ENCODE data around the gene C9orf50. TPM values are rescaled to one million over a fixed set of nuclear protein-coding genes. Genes with fewer than 3 reads are reported as not detected.
A peak's percentile ranks its signal among the peaks of the same experiment; 100 is the strongest.

C9orf50 gene
- total RNA-seq, 1 donor, result 0.36 TPM

DNA sequence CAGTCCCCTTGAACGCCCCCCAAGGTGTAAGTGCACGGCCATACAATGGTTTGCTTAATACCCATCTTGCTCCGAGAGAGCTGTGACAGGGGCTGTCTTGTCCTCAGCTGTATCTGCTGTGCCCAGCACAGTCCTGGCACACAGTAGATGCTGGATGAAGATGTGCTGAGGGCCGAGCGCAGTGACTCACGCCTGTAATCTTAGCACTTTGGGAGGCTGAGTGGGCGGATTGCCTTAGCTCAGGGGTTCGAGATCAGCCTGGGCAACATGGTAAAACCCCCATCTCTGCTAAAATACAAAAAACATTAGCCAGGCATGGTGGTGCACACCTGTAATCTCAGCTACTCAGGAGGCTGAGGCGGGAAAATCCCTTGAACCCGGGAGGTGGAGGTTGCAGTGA is 53.6 kb downstream of the C9orf50 start:
- no peak for DNase-seq (ENCODE audit: insufficient read length, low spot score, missing footprints)
- Histone ChIP-seq H4K20me1 (ENCODE audit: insufficient read depth, low read length) (no peaks in the 10 kb centered on the region), H3K9me3 (ENCODE audit: low read depth, low read length) (no peaks in the 10 kb centered on the region), H3K4me3 (ENCODE audit: insufficient read depth, low read length) (no peak overlapping the region), H3K4me1 (ENCODE audit: insufficient read depth, low read length) (peaks cover 32% of the 10 kb centered on the region), H3K27ac (ENCODE audit: low read depth, low read length) (no peak overlapping the region), H3K4me2 (ENCODE audit: insufficient read depth, low read length) (peak overlapping the region; percentile 84), H2AFZ (ENCODE audit: low read length) (no peak overlapping the region), H3K79me2 (ENCODE audit: insufficient read depth, low read length) (no peaks in the 10 kb centered on the region), H3K27me3 (ENCODE audit: insufficient read depth, low read length) (no peaks in the 10 kb centered on the region), H3K36me3 (ENCODE audit: insufficient read depth, low read length) (no peaks in the 10 kb centered on the region)
- TF ChIP-seq, protein P1, sequence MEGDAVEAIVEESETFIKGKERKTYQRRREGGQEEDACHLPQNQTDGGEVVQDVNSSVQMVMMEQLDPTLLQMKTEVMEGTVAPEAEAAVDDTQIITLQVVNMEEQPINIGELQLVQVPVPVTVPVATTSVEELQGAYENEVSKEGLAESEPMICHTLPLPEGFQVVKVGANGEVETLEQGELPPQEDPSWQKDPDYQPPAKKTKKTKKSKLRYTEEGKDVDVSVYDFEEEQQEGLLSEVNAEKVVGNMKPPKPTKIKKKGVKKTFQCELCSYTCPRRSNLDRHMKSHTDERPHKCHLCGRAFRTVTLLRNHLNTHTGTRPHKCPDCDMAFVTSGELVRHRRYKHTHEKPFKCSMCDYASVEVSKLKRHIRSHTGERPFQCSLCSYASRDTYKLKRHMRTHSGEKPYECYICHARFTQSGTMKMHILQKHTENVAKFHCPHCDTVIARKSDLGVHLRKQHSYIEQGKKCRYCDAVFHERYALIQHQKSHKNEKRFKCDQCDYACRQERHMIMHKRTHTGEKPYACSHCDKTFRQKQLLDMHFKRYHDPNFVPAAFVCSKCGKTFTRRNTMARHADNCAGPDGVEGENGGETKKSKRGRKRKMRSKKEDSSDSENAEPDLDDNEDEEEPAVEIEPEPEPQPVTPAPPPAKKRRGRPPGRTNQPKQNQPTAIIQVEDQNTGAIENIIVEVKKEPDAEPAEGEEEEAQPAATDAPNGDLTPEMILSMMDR (IDR thresholded peaks at IDR 0.05; ENCODE audit: extremely low read depth, low read depth, low read length), result no peak

DNA sequence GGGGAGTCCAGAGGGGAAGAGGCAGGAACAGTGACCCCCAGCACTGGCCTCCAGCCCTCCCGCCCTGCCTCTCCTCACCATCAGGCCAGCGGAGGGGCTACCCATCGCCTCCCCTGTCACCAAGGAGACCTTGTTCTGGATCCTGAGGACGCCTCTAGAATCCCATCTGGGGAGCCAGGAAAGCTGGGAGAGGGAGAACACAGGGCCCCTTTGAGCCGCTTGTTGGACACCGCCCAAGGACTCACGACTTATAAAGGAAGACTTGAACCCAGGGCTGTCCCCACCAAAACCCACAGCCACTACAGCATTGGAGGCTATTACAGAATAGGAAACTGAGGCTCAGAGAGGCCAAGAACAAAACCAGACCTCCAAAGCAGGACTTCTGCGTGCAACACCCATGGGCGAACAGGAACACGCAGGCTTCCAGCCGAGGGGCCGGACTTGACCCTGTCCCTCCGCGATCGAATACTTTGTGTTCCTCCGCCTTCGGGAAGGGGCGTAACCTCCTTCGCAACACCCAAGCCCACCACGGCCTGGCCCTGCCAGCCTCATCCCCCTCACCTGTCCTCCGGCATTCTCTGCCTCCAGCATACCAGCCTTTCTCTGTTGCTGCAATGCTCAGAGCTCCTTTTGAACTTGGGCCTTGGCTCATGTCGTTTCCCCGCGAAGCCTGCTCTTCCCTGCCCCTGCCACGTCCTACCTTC is 54.2 kb downstream of the C9orf50 start:
- no peaks in the 10 kb centered on the region for H3K36me3 ChIP-seq (ENCODE audit: insufficient read depth, low read length)
- H3K27me3 ChIP-seq (ENCODE audit: insufficient read depth, low read length), result no peaks in the 10 kb centered on the region
- no peak overlapping the region for H2AFZ ChIP-seq (ENCODE audit: low read length)
- H3K27ac ChIP-seq (ENCODE audit: low read depth, low read length), result no peak overlapping the region
- no peaks in the 10 kb centered on the region for H3K9me3 ChIP-seq (ENCODE audit: low read depth, low read length)
- no peaks in the 10 kb centered on the region for H4K20me1 ChIP-seq (ENCODE audit: insufficient read depth, low read length)
- peak; percentile 65 for DNase-seq (ENCODE audit: insufficient read length, low spot score, missing footprints)
- H3K4me3 ChIP-seq (ENCODE audit: insufficient read depth, low read length), result no peak overlapping the region
- H3K4me1 ChIP-seq (ENCODE audit: insufficient read depth, low read length), result peaks cover 32% of the 10 kb centered on the region
- TF ChIP-seq, protein P1 (IDR thresholded peaks at IDR 0.05; ENCODE audit: extremely low read depth, low read depth, low read length), result no peak
- H3K79me2 ChIP-seq (ENCODE audit: insufficient read depth, low read length), result no peaks in the 10 kb centered on the region
- H3K4me2 ChIP-seq (ENCODE audit: insufficient read depth, low read length), result no peak overlapping the region

DNA sequence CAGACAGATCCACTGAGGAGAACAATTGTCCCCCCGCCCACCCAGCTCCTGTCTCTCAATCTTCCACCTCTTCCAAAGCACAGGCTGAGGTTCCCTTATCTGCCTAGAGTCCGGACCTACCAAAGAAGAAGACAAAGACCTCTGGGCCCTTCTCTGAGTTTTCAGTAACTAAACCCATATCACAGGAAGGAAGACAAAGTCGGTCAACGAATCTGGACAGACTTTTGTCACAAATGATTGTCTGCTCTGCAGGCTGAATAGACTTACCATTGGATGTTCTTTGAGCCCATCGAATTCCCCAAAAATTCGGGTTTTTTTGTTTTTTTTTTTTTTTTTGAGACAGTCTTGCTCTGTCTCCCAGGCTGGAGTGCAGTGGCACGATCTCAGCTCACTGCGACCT is 58.0 kb downstream of the C9orf50 start:
- Histone ChIP-seq H4K20me1 (ENCODE audit: insufficient read depth, low read length) (no peaks in the 10 kb centered on the region), H3K4me2 (ENCODE audit: insufficient read depth, low read length) (no peak overlapping the region), H3K9me3 (ENCODE audit: low read depth, low read length) (no peaks in the 10 kb centered on the region), H2AFZ (ENCODE audit: low read length) (no peak overlapping the region), H3K27ac (ENCODE audit: low read depth, low read length) (no peak overlapping the region), H3K36me3 (ENCODE audit: insufficient read depth, low read length) (no peaks in the 10 kb centered on the region), H3K4me3 (ENCODE audit: insufficient read depth, low read length) (no peak overlapping the region), H3K79me2 (ENCODE audit: insufficient read depth, low read length) (no peaks in the 10 kb centered on the region), H3K27me3 (ENCODE audit: insufficient read depth, low read length) (no peaks in the 10 kb centered on the region), H3K4me1 (ENCODE audit: insufficient read depth, low read length) (peaks cover 5% of the 10 kb centered on the region)
- TF ChIP-seq, protein P1 (IDR thresholded peaks at IDR 0.05; ENCODE audit: extremely low read depth, low read depth, low read length), result no peak
- DNase-seq (ENCODE audit: insufficient read length, low spot score, missing footprints), result no peak

DNA sequence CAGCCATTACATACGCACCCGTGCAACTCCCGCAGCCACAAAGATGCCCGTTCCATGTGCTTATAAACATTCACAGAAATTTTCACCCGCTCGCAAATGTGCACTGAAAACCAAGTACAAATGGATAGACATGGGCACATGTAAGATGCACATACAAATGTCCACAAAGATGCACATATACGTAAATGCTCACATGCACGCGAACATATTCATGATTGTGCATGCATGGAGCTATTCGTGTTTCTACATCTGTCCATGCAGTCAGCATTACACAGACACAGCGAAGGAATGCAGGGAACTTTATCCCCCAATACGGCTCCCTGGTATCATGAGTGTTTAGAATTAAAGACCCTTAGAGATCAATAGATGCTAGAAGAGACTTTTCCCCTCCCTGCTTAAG is 58.4 kb downstream of the C9orf50 start:
- no peaks in the 10 kb centered on the region for H4K20me1 ChIP-seq (ENCODE audit: insufficient read depth, low read length)
- H2AFZ ChIP-seq (ENCODE audit: low read length), result no peak overlapping the region
- H3K4me2 ChIP-seq (ENCODE audit: insufficient read depth, low read length), result no peak overlapping the region
- TF ChIP-seq, protein P1 (IDR thresholded peaks at IDR 0.05; ENCODE audit: extremely low read depth, low read depth, low read length), result no peak
- no peaks in the 10 kb centered on the region for H3K36me3 ChIP-seq (ENCODE audit: insufficient read depth, low read length)
- no peak overlapping the region for H3K27ac ChIP-seq (ENCODE audit: low read depth, low read length)
- H3K79me2 ChIP-seq (ENCODE audit: insufficient read depth, low read length), result no peaks in the 10 kb centered on the region
- no peaks in the 10 kb centered on the region for H3K9me3 ChIP-seq (ENCODE audit: low read depth, low read length)
- no peak for DNase-seq (ENCODE audit: insufficient read length, low spot score, missing footprints)
- H3K27me3 ChIP-seq (ENCODE audit: insufficient read depth, low read length), result no peaks in the 10 kb centered on the region
- peaks cover 3% of the 10 kb centered on the region for H3K4me1 ChIP-seq (ENCODE audit: insufficient read depth, low read length)
- no peak overlapping the region for H3K4me3 ChIP-seq (ENCODE audit: insufficient read depth, low read length)

Other genes starting within 250 kb of the C9orf50 start
- 26.4 and 28.6 TPM in 2 replicates for gene NTMT1, start 5.1 kb upstream of the C9orf50 start, total RNA-seq
- 21.0 and 23.9 TPM in 2 replicates for gene ASB6, start 21.1 kb upstream of the C9orf50 start, total RNA-seq
- gene PRRX2, start 44.5 kb upstream of the C9orf50 start, total RNA-seq, result 27.5 and 34.8 TPM in 2 replicates
- 70.9 and 115 TPM in 2 replicates for gene PTGES, start 131.9 kb upstream of the C9orf50 start, total RNA-seq
- gene TOR1B, start 182.1 kb upstream of the C9orf50 start, total RNA-seq, result 27.5 and 31.5 TPM in 2 replicates
- 52.1 and 52.5 TPM in 2 replicates for gene TOR1A, start 203.0 kb upstream of the C9orf50 start, total RNA-seq
- gene C9orf78, start 214.2 kb upstream of the C9orf50 start, total RNA-seq, result 30.8 and 41.0 TPM in 2 replicates
- 9.1 and 10.5 TPM in 2 replicates for gene USP20, start 214.4 kb upstream of the C9orf50 start, total RNA-seq